DMS153 (cell line): ENCODE results near the gene IQCC.

ENCODE experiments used
- DNase-seq: peaks from one replicate; lab custom pipeline; 2025; lab: John Stamatoyannopoulos, UW

IQCC gene

GRCh38 chr1:32224285-32224684 lies 18.8 kb downstream of the IQCC start:
- DNase-seq = no peak

GRCh38 chr1:32228771-32229170 lies 23.3 kb downstream of the IQCC start:
- DNase-seq = no peak

GRCh38 chr1:32231843-32232432 lies 26.5 kb downstream of the IQCC start:
- no peak for DNase-seq

GRCh38 chr1:32232558-32233304 lies 27.3 kb downstream of the IQCC start:
- no peak for DNase-seq

GRCh38 chr1:32234792-32235191 lies 29.3 kb downstream of the IQCC start:
- no peak for DNase-seq

- peak; percentile 73 for DNase-seq
Observed at GRCh38 chr1:32239337-32239736, 33.9 kb downstream of the IQCC start.

GRCh38 chr1:32239790-32240139 lies 34.3 kb downstream of the IQCC start:
- peak; percentile 60 for DNase-seq

- peak; percentile 97 for DNase-seq
Observed at GRCh38 chr1:32240140-32240951, 34.9 kb downstream of the IQCC start.

GRCh38 chr1:32241001-32241763 lies 35.7 kb downstream of the IQCC start:
- DNase-seq = peak; percentile 77

GRCh38 chr1:32242341-32242851 lies 36.9 kb downstream of the IQCC start:
- DNase-seq = no peak

GRCh38 chr1:32246888-32247273 lies 41.4 kb downstream of the IQCC start, which contains the start of gene FAM167B:
Gene FAM167B, plus strand, starts transcription at chr1:32247222. Its CDS starts 200 bp downstream, at chr1:32247422.
- DNase-seq = no peak

- no peak for DNase-seq
Observed at GRCh38 chr1:32247452-32247851, 42.0 kb downstream of the IQCC start.

GRCh38 chr1:32247983-32248889 lies 42.8 kb downstream of the IQCC start:
- DNase-seq = peak; percentile 90

- DNase-seq = no peak
Observed at GRCh38 chr1:32249831-32250525, 44.5 kb downstream of the IQCC start.

- no peak for DNase-seq
Observed at GRCh38 chr1:32250893-32251716, 45.6 kb downstream of the IQCC start, which contains the start of gene LCK. Gene LCK, plus strand, starts transcription at chr1:32251265. Its CDS starts 23,065 bp downstream, at chr1:32274330.

- no peak for DNase-seq
Observed at GRCh38 chr1:32255072-32256071, 49.9 kb downstream of the IQCC start.

GRCh38 chr1:32256473-32257226 lies 51.2 kb downstream of the IQCC start:
- DNase-seq = no peak
